Suprapubic skin (tissue), 4 donors: ENCODE data around the gene ACD.

Experiments used
- EP300 ChIP-seq: sonication (generic); formaldehyde crosslinking; IDR thresholded peaks from one replicate; pipeline ENCODE4 v1.6.1; 2017; ENCODE audit warnings: antibody characterized with exemption
- POLR2A ChIP-seq, 2 donors: fragments of 450-650 bp; IDR thresholded peaks; one replicate each; pipeline ENCODE4 v1.6.1; 2017; ENCODE audit warnings: antibody characterized with exemption in 2 of 2, mild to moderate bottlenecking in 2 of 2, moderate library complexity in 2 of 2
- POLR2AphosphoS5 ChIP-seq, 3 donors: sonication (generic); formaldehyde crosslinking; IDR thresholded peaks; one replicate each; pipeline ENCODE4 v1.6.1; 2017; ENCODE audit warnings: antibody characterized with exemption in 3 of 3
- TF ChIP-seq, protein P1 (sequence below), 2 donors: fragments of 200-600 bp in 1 of 2; fragments of 450-650 bp in 1 of 2; sonication (generic) in 1 of 2; IDR thresholded peaks; one replicate each; pipeline ENCODE4 v1.5.1; 2016 to 2019; ENCODE audit warnings: antibody characterized with exemption in 2 of 2, mild to moderate bottlenecking in 1 of 2, moderate library complexity in 1 of 2

DNA sequence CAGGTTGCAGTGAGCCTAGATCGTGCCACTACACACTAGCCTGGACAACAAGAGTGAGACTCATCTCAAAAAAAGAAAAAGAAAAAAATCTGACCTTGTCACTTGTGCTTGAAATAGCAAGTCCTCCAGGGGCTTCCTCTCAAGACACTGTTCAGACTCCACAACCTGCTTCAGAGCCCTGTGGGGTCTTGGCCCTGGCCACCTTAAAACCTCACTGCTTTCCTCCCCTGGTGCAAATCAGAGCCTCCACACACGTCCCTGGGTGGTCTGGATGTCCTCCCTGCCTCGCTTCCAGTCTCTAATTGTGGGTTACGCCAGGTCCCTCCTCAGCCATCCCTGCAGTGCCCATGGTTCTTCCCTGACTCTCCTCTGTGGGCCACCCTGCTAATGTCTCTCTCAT, 4.7 kb downstream of the ACD start:
- TF ChIP-seq POLR2A (IDR thresholded peaks at IDR 0.05) (no peak), POLR2AphosphoS5 (IDR thresholded peaks at IDR 0.05) (no peak), EP300 (no peak)
- TF ChIP-seq, protein P1, sequence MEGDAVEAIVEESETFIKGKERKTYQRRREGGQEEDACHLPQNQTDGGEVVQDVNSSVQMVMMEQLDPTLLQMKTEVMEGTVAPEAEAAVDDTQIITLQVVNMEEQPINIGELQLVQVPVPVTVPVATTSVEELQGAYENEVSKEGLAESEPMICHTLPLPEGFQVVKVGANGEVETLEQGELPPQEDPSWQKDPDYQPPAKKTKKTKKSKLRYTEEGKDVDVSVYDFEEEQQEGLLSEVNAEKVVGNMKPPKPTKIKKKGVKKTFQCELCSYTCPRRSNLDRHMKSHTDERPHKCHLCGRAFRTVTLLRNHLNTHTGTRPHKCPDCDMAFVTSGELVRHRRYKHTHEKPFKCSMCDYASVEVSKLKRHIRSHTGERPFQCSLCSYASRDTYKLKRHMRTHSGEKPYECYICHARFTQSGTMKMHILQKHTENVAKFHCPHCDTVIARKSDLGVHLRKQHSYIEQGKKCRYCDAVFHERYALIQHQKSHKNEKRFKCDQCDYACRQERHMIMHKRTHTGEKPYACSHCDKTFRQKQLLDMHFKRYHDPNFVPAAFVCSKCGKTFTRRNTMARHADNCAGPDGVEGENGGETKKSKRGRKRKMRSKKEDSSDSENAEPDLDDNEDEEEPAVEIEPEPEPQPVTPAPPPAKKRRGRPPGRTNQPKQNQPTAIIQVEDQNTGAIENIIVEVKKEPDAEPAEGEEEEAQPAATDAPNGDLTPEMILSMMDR (IDR thresholded peaks at IDR 0.05): no peak
